ENCODE results near the gene INHBE.
"Not testable (repeated sequence)": the region's sequence is repeated elsewhere in the genome, so short reads cannot be mapped to it uniquely, and the experiment has no call there.

INHBE gene

GRCh38 chr12:57502311-57502969 is 47.3 kb downstream of the INHBE start:
- DNase-seq: not testable (repeated sequence)

GRCh38 chr12:57506541-57506940 is 51.4 kb downstream of the INHBE start:
- DNase-seq: not testable (repeated sequence)
